B cell (primary cell): ENCODE data around the gene GNRHR. TPM values are rescaled to one million over a fixed set of nuclear protein-coding genes. Genes with fewer than 3 reads are reported as not detected.

Experiments
- ATAC-seq: fragments of 200-7000 bp; cut with Tn5 transposase; one replicate; pipeline ENCODE4 v1.10.0; 2021; ENCODE audit warnings: low read depth, mild to moderate bottlenecking, moderate number of reproducible peaks, moderate library complexity
- CTCF ChIA-PET: fragments of 350-600 bp; sonication (Branson Sonifier 250); formaldehyde crosslinking; loops from one replicate; lab custom pipeline; 2021; ENCODE audit warnings: antibody characterized with exemption, inconsistent platforms; lab: Charles Lee
- POLR2A ChIA-PET: fragments of 350-600 bp; sonication (Branson Sonifier 250); formaldehyde crosslinking; loops from one replicate; lab custom pipeline; 2021; ENCODE audit warnings: antibody characterized with exemption; lab: Charles Lee
- DNase-seq: peaks from one replicate; pipeline ENCODE4 v3.0.0; 2013
- H2AFZ ChIP-seq: 2 replicates; pipeline ENCODE4 v1.6.1; 2012; ENCODE audit warnings: mild to moderate bottlenecking, low read depth, low read length; ENCODE audit not compliant: insufficient read depth, poor library complexity, severe bottlenecking
- H3K27ac ChIP-seq, 2 donors: 1 replicate in 1 of 2; 2 replicates in 1 of 2; pipeline ENCODE4 v1.5.1; 2012 to 2013; ENCODE audit warnings: low read length in 2 of 2, mild to moderate bottlenecking in 2 of 2, moderate library complexity in 1 of 2
- H3K27me3 ChIP-seq, 4 experiments: fragments of 200-600 bp in 1 of 4; sonication (generic) in 1 of 4; replicated peaks in 1 of 4; 1 replicate in 2 of 4; 2 replicates in 2 of 4; pipeline versions ENCODE4 v1.6.1 to v1.7.0; 2013 to 2016; ENCODE audit warnings: low read length in 3 of 4, mild to moderate bottlenecking in 2 of 4, mixed read lengths in 1 of 4, moderate library complexity in 1 of 4; ENCODE audit not compliant: insufficient read depth in 4 of 4, control insufficient read depth in 3 of 4; ENCODE audit errors: control extremely low read depth in 1 of 4
- H3K36me3 ChIP-seq, 2 experiments: replicated peaks in 1 of 2; 1 replicate in 1 of 2; 2 replicates in 1 of 2; pipeline versions ENCODE4 v1.6.1 to v1.7.1; 2013; ENCODE audit warnings: low read length in 1 of 2; ENCODE audit not compliant: insufficient read depth in 2 of 2, control insufficient read depth in 1 of 2; ENCODE audit errors: control extremely low read depth in 1 of 2, extremely low read depth in 1 of 2
- H3K4me1 ChIP-seq, 2 donors: fragments of 200-600 bp in 1 of 2; sonication (generic) in 1 of 2; 1 replicate in 1 of 2; 2 replicates in 1 of 2; pipeline versions ENCODE4 v1.5.1 to v1.6.1; 2013 to 2017; ENCODE audit warnings: low read length in 2 of 2; ENCODE audit not compliant: control insufficient read depth in 2 of 2, insufficient read depth in 2 of 2
- H3K4me2 ChIP-seq: replicated peaks from 2 replicates; pipeline ENCODE3; 2012; ENCODE audit warnings: mild to moderate bottlenecking, low read depth, low read length; ENCODE audit not compliant: poor library complexity, severe bottlenecking
- H3K4me3 ChIP-seq, 5 experiments: fragments of 200-600 bp in 1 of 5; sonication (generic) in 1 of 5; 1 replicate in 3 of 5; 2 replicates in 2 of 5; pipeline versions ENCODE4 v1.5.1 to v1.7.0; 2011 to 2016; ENCODE audit warnings: low read length in 4 of 5, mild to moderate bottlenecking in 4 of 5, low read depth in 2 of 5, control low read depth in 1 of 5, moderate library complexity in 1 of 5; ENCODE audit not compliant: insufficient read depth in 1 of 5; ENCODE audit errors: control extremely low read depth in 1 of 5, extremely low read depth in 1 of 5
- H3K79me2 ChIP-seq: fragments of 200-600 bp; sonication (generic); one replicate; pipeline ENCODE4 v1.6.0; 2016; ENCODE audit warnings: low read length; ENCODE audit not compliant: control insufficient read depth, insufficient read depth
- H3K9ac ChIP-seq: fragments of 200-600 bp; sonication (generic); 2 replicates; pipeline ENCODE4 v1.6.1; 2017; ENCODE audit warnings: mild to moderate bottlenecking, low read length, moderate library complexity
- H3K9me3 ChIP-seq, 3 donors: one replicate each; pipeline versions ENCODE4 v1.6.1 to v1.7.1; 2013; ENCODE audit warnings: low read length in 2 of 3; ENCODE audit not compliant: control insufficient read depth in 2 of 3, insufficient read depth in 1 of 3; ENCODE audit errors: control extremely low read depth in 1 of 3
- H4K20me1 ChIP-seq: 2 replicates; pipeline ENCODE4 v1.6.0; 2012; ENCODE audit warnings: mild to moderate bottlenecking, low read length; ENCODE audit not compliant: insufficient read depth, control insufficient read depth, poor library complexity, severe bottlenecking
- H3K27ac Mint-ChIP-seq: one replicate; pipeline ENCODE4 v1.8.0; 2021; ENCODE audit warnings: mixed read lengths
- H3K27me3 Mint-ChIP-seq: one replicate; pipeline ENCODE4 v1.8.0; 2021; ENCODE audit warnings: mixed read lengths
- H3K4me1 Mint-ChIP-seq: one replicate; pipeline ENCODE4 v1.8.0; 2021; ENCODE audit warnings: mixed read lengths
- H3K4me3 Mint-ChIP-seq: one replicate; pipeline ENCODE4 v1.8.0; 2021; ENCODE audit warnings: mixed read lengths
- H3K9me3 Mint-ChIP-seq: one replicate; pipeline ENCODE4 v1.8.0; 2022; ENCODE audit warnings: mixed read lengths; ENCODE audit not compliant: insufficient read depth
- EZH2 ChIP-seq: IDR thresholded peaks from 2 replicates; pipeline ENCODE4 v1.6.1; 2012; ENCODE audit warnings: borderline replicate concordance, low read depth, mild to moderate bottlenecking, moderate library complexity, low read length; ENCODE audit not compliant: insufficient read depth, poor library complexity, severe bottlenecking
- WGBS: methylation state at CpG from one replicate; pipeline ENCODE4 v1.1.5; 2013; ENCODE audit warnings: missing lambda C conversion rate; ENCODE audit not compliant: insufficient coverage; 5-methylcytosine and 5-hydroxymethylcytosine counted together
- intact Hi-C: fragments of 100-400 bp; cut with micrococcal nuclease; formaldehyde crosslinking; loops from one replicate; pipeline ENCODE4 v1.10.0; 2022
- polyA plus RNA-seq: library from polyadenylated mRNA; depleted of rRNA; stranded (reverse); fragments of >200 nt; gene quantifications from 2 replicates; pipeline ENCODE4 v1.2.3, GENCODE V29; 2012
- small RNA-seq: library from RNA; depleted of rRNA; stranded (forward); fragments of <200 nt; gene quantifications from one replicate; pipeline ENCODE3, GENCODE V24; 2012; ENCODE audit warnings: low replicate concordance, low read depth; ENCODE audit not compliant: insufficient read length
- total RNA-seq, 2 donors: library from RNA; stranded (reverse); fragments of 120-200 nt in 1 of 2; gene quantifications; 1 replicate in 1 of 2; 2 replicates in 1 of 2; pipeline versions ENCODE4 v1.2.3 to v1.2.4, GENCODE V29; 2013 to 2022
- TF ChIP-seq, protein P1 (sequence below): fragments of 200-600 bp; IDR thresholded peaks from one replicate; pipeline ENCODE4 v1.8.0; 2022; ENCODE audit warnings: antibody characterized with exemption, mild to moderate bottlenecking

Gene GNRHR
- total and polyA plus RNA-seq, 2 donors (not counting 1 experiment from before 2014, with no cell fraction given) = not detected

GRCh38 chr4:67694662-67695061 is 59.5 kb downstream of the GNRHR start:
- Mint-ChIP-seq H3K4me1 (peaks cover 24% of the 10 kb centered on the region), H3K9me3 (no peaks in the 10 kb centered on the region), H3K4me3 (no peak overlapping the region), H3K27ac (no peak overlapping the region), H3K27me3 (no peaks in the 10 kb centered on the region)
- no CpG with 5 or more reads among the region's 3 CpGs for WGBS
- Histone ChIP-seq H3K4me2 (no peak overlapping the region), H3K79me2 (peaks cover 58% of the 10 kb centered on the region), H2AFZ (no peak overlapping the region), H3K4me3 (no peak overlapping the region), H3K4me1 (peaks cover 2 to 7% of the 10 kb centered on the region in 2 donors), H3K9me3 (no peaks in the 10 kb centered on the region), H4K20me1 (no peaks in the 10 kb centered on the region), H3K27ac (no peak overlapping the region), H3K9ac (no peak overlapping the region), H3K36me3 (peaks cover 0 to 29% of the 10 kb centered on the region in 2 experiments), H3K27me3 (no peaks in the 10 kb centered on the region)
- DNase-seq = no peak
- TF ChIP-seq, protein P1, sequence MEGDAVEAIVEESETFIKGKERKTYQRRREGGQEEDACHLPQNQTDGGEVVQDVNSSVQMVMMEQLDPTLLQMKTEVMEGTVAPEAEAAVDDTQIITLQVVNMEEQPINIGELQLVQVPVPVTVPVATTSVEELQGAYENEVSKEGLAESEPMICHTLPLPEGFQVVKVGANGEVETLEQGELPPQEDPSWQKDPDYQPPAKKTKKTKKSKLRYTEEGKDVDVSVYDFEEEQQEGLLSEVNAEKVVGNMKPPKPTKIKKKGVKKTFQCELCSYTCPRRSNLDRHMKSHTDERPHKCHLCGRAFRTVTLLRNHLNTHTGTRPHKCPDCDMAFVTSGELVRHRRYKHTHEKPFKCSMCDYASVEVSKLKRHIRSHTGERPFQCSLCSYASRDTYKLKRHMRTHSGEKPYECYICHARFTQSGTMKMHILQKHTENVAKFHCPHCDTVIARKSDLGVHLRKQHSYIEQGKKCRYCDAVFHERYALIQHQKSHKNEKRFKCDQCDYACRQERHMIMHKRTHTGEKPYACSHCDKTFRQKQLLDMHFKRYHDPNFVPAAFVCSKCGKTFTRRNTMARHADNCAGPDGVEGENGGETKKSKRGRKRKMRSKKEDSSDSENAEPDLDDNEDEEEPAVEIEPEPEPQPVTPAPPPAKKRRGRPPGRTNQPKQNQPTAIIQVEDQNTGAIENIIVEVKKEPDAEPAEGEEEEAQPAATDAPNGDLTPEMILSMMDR = no peak
- TF ChIP-seq EZH2 = no peak
- no peak for ATAC-seq
- intact Hi-C loops = loop anchor here (10.0 kb wide), 1 partner anchor 70 kb away; no protein-coding TSS in a partner anchor
- CTCF ChIA-PET = interaction anchor here (1.1 to 1.2 kb wide), 2 partner anchors 145 to 148 kb away, joined by 3 read pairs; no protein-coding TSS in a partner anchor
- POLR2A ChIA-PET = no interaction called here

- Histone ChIP-seq H3K79me2 (peaks cover 48% of the 10 kb centered on the region), H3K27me3 (no peaks in the 10 kb centered on the region), H3K4me2 (no peak overlapping the region), H3K36me3 (peaks cover 0 to 29% of the 10 kb centered on the region in 2 experiments), H4K20me1 (no peaks in the 10 kb centered on the region), H3K4me3 (no peak overlapping the region), H3K27ac (no peak overlapping the region), H3K9ac (no peak overlapping the region), H3K4me1 (no peaks in the 10 kb centered on the region), H3K9me3 (no peaks in the 10 kb centered on the region), H2AFZ (no peak overlapping the region)
- peaks cover 10% of the 10 kb centered on the region for H3K4me1 Mint-ChIP-seq
- H3K27ac Mint-ChIP-seq = no peak overlapping the region
- ATAC-seq (no peak), DNase-seq (no peak)
- ChIA-PET CTCF (interaction anchor here (1.1 to 1.5 kb wide), 2 partner anchors 9 to 139 kb away, joined by 4 to 6 read pairs; partner anchors contain the start of gene UBA6), POLR2A (no interaction called here)
- intact Hi-C loops = loop anchor here (10.0 kb wide), 1 partner anchor 67 kb away; no protein-coding TSS in a partner anchor
- H3K27me3 Mint-ChIP-seq = no peaks in the 10 kb centered on the region
- TF ChIP-seq, protein P1 = no peak
- no peak for TF ChIP-seq EZH2
- no peaks in the 10 kb centered on the region for H3K9me3 Mint-ChIP-seq
- H3K4me3 Mint-ChIP-seq = no peak overlapping the region
These were observed 62.9 kb downstream of the GNRHR start for GRCh38 chr4:67691328-67691727.

Small RNA genes lying within 50 kb of the gene (small RNA-seq; reads per million reads assigned to genes)
- gene RF00091 = not detected

Other genes with a start within 250 kb of the GNRHR start
- 67.0 and 76.5 TPM in 2 replicates for gene CENPC, start 208.9 kb downstream of the GNRHR start, total RNA-seq
- 11.7 and 14.2 TPM in 2 replicates for gene CENPC, start 208.9 kb downstream of the GNRHR start, polyA plus RNA-seq
- 62.3 and 63.0 TPM in 2 replicates for gene STAP1, start 195.7 kb downstream of the GNRHR start, total RNA-seq
- gene STAP1, start 195.7 kb downstream of the GNRHR start, polyA plus RNA-seq = 52.6 TPM in 2 replicates
- 64.0 and 85.6 TPM in 2 replicates for gene UBA6, start 53.2 kb downstream of the GNRHR start, total RNA-seq
- gene UBA6, start 53.2 kb downstream of the GNRHR start, polyA plus RNA-seq = 22.8 and 46.4 TPM in 2 replicates
- not detected in 2 replicates for gene TMPRSS11D, start 129.6 kb upstream of the GNRHR start, total RNA-seq
- not detected in 2 replicates for gene TMPRSS11D, start 129.6 kb upstream of the GNRHR start, polyA plus RNA-seq
- not detected in 2 replicates for gene TMPRSS11A, start 209.1 kb upstream of the GNRHR start, total RNA-seq
- not detected in 2 replicates for gene TMPRSS11A, start 209.1 kb upstream of the GNRHR start, polyA plus RNA-seq